Measurements from ENCODE around the gene PACRG. TPM values are rescaled to one million over a fixed set of nuclear protein-coding genes. Genes with fewer than 3 reads are reported as not detected.

Gene PACRG
- total and polyA plus RNA-seq, 10 of the 15 experiments (the other 5 are each of a cell fraction or from before 2014, with no cell fraction given), result not detected

DNA sequence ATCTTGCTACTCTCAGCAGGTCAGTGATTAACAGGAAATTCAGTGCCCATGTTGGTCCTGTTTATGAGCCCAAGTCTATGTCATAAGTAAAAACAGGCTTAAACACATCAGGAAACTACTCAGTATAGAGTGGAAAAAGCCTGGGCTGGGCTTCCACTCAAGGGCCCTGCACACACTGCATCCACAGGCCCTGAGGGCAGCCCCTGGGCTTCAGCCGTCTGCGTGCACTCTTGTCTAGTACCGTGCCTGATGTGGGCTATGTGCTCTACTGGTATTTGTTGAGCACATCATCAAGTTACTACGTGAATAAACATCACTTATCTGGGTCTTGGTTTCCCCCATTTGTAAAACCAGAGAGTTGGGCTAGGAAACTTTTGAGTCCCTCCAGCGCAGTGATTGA is 135.2 kb downstream of the PACRG start (continued):
- TF ChIP-seq, protein P1, sequence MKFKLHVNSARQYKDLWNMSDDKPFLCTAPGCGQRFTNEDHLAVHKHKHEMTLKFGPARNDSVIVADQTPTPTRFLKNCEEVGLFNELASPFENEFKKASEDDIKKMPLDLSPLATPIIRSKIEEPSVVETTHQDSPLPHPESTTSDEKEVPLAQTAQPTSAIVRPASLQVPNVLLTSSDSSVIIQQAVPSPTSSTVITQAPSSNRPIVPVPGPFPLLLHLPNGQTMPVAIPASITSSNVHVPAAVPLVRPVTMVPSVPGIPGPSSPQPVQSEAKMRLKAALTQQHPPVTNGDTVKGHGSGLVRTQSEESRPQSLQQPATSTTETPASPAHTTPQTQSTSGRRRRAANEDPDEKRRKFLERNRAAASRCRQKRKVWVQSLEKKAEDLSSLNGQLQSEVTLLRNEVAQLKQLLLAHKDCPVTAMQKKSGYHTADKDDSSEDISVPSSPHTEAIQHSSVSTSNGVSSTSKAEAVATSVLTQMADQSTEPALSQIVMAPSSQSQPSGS (IDR thresholded peaks at IDR 0.05; ENCODE audit: low read length), result no peak
- no peak for TF ChIP-seq IKZF1 (conservative IDR thresholded peaks at IDR 0.05)
- no peak for TF ChIP-seq TCF7 (IDR thresholded peaks at IDR 0.05; ENCODE audit: borderline replicate concordance)
- TF ChIP-seq BRCA1 (IDR thresholded peaks at IDR 0.05; ENCODE audit: low read depth, low read length), result no peak
- TF ChIP-seq, protein P2, sequence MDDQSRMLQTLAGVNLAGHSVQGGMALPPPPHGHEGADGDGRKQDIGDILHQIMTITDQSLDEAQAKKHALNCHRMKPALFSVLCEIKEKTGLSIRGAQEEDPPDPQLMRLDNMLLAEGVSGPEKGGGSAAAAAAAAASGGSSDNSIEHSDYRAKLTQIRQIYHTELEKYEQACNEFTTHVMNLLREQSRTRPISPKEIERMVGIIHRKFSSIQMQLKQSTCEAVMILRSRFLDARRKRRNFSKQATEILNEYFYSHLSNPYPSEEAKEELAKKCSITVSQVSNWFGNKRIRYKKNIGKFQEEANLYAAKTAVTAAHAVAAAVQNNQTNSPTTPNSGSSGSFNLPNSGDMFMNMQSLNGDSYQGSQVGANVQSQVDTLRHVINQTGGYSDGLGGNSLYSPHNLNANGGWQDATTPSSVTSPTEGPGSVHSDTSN (IDR thresholded peaks at IDR 0.05; ENCODE audit: insufficient replicate concordance, low read depth, low read length), result no peak
- TF ChIP-seq SUZ12 (IDR thresholded peaks at IDR 0.05; ENCODE audit: unreplicated experiment), result no peak
- TF ChIP-seq, protein P3, sequence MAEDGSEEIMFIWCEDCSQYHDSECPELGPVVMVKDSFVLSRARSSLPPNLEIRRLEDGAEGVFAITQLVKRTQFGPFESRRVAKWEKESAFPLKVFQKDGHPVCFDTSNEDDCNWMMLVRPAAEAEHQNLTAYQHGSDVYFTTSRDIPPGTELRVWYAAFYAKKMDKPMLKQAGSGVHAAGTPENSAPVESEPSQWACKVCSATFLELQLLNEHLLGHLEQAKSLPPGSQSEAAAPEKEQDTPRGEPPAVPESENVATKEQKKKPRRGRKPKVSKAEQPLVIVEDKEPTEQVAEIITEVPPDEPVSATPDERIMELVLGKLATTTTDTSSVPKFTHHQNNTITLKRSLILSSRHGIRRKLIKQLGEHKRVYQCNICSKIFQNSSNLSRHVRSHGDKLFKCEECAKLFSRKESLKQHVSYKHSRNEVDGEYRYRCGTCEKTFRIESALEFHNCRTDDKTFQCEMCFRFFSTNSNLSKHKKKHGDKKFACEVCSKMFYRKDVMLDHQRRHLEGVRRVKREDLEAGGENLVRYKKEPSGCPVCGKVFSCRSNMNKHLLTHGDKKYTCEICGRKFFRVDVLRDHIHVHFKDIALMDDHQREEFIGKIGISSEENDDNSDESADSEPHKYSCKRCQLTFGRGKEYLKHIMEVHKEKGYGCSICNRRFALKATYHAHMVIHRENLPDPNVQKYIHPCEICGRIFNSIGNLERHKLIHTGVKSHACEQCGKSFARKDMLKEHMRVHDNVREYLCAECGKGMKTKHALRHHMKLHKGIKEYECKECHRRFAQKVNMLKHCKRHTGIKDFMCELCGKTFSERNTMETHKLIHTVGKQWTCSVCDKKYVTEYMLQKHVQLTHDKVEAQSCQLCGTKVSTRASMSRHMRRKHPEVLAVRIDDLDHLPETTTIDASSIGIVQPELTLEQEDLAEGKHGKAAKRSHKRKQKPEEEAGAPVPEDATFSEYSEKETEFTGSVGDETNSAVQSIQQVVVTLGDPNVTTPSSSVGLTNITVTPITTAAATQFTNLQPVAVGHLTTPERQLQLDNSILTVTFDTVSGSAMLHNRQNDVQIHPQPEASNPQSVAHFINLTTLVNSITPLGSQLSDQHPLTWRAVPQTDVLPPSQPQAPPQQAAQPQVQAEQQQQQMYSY (CRISPR knock-in tag; IDR thresholded peaks at IDR 0.05), result no peak
- TF ChIP-seq GABPA (IDR thresholded peaks at IDR 0.05; ENCODE audit: low read depth), result no peak
